HTR-8/SVneo (cell line): ENCODE data around the gene HDHD2.
"Not testable (repeated sequence)": the region's sequence is repeated elsewhere in the genome, so short reads cannot be mapped to it uniquely, and the experiment has no call there.

ENCODE experiments used
- DNase-seq: peaks from one replicate; pipeline ENCODE4 v3.0.0; 2011; ENCODE audit warnings: low spot score, mixed read lengths; ENCODE audit not compliant: insufficient read length
- FAIRE-seq: peaks from 2 replicates; lab custom pipeline; 2011; peaks lifted over from hg19 to GRCh38; lab: Jason Lieb, UNC

Gene HDHD2

GRCh38 chr18:47150029-47150823, at the start of gene HDHD2:
TSS of gene HDHD2 (minus strand) at chr18:47150500. CDS start at chr18:47136439, 14,061 bp downstream.
- DNase-seq (peak; percentile 61), FAIRE-seq (no peak)

- FAIRE-seq, DNase-seq: not testable (repeated sequence)
Measured at GRCh38 chr18:47195961-47196360, 45.7 kb upstream of the HDHD2 start.

- FAIRE-seq (no peak), DNase-seq (no peak)
Measured at GRCh38 chr18:47191961-47192360, 41.7 kb upstream of the HDHD2 start.

- FAIRE-seq, result no peak
- DNase-seq, result no peak
Measured at GRCh38 chr18:47187721-47188120, 37.4 kb upstream of the HDHD2 start.

GRCh38 chr18:47184419-47185050, 34.2 kb upstream of the HDHD2 start:
- FAIRE-seq, result no peak
- no peak for DNase-seq

GRCh38 chr18:47182156-47182555, 31.9 kb upstream of the HDHD2 start:
- not testable (repeated sequence) for DNase-seq, FAIRE-seq

GRCh38 chr18:47180765-47181164, 30.5 kb upstream of the HDHD2 start:
- no peak for FAIRE-seq
- DNase-seq, result no peak

- FAIRE-seq, result no peak
- DNase-seq, result no peak
Measured at GRCh38 chr18:47179520-47179919, 29.2 kb upstream of the HDHD2 start.

- DNase-seq (peak; percentile 68), FAIRE-seq (no peak)
Measured at GRCh38 chr18:47175898-47176575, 25.7 kb upstream of the HDHD2 start, which contains the start of gene IER3IP1. TSS of gene IER3IP1 (minus strand) at chr18:47176364. CDS start at chr18:47176277, 87 bp downstream.

GRCh38 chr18:47175283-47175897, 25.1 kb upstream of the HDHD2 start:
- no peak for FAIRE-seq
- no peak for DNase-seq

- no peak for FAIRE-seq
- DNase-seq, result no peak
Measured at GRCh38 chr18:47174545-47175116, 24.3 kb upstream of the HDHD2 start.

- DNase-seq, result no peak
- FAIRE-seq, result no peak
Measured at GRCh38 chr18:47172476-47172875, 22.2 kb upstream of the HDHD2 start.

- no peak for DNase-seq
- no peak for FAIRE-seq
Measured at GRCh38 chr18:47168913-47169312, 18.6 kb upstream of the HDHD2 start.

GRCh38 chr18:47168509-47168908, 18.2 kb upstream of the HDHD2 start:
- FAIRE-seq (no peak), DNase-seq (no peak)

- no peak for DNase-seq
- no peak for FAIRE-seq
Measured at GRCh38 chr18:47166294-47166693, 16.0 kb upstream of the HDHD2 start.

- FAIRE-seq, result no peak
- no peak for DNase-seq
Measured at GRCh38 chr18:47163241-47163640, 12.9 kb upstream of the HDHD2 start.

- FAIRE-seq (no peak), DNase-seq (no peak)
Measured at GRCh38 chr18:47160256-47160655, 10.0 kb upstream of the HDHD2 start.

- not testable (repeated sequence) for DNase-seq, FAIRE-seq
Measured at GRCh38 chr18:47158404-47158803, 8.1 kb upstream of the HDHD2 start.

GRCh38 chr18:47151439-47151838, 1.1 kb upstream of the HDHD2 start:
- no peak for FAIRE-seq
- no peak for DNase-seq

GRCh38 chr18:47150824-47151366, 595 bp upstream of the HDHD2 start:
- FAIRE-seq, result no peak
- no peak for DNase-seq
